K562 (cell line): ENCODE data around the gene ITPRIPL2. TPM values are rescaled to one million over a fixed set of nuclear protein-coding genes. Genes with fewer than 3 reads are reported as not detected.

Experiments
- JUND ChIP-seq, 2 experiments: IDR thresholded peaks; 2 replicates in 1 of 2; 3 replicates in 1 of 2; pipeline ENCODE4 v1.6.1; 2011; ENCODE audit warnings: borderline replicate concordance in 2 of 2, low read depth in 2 of 2, low read length in 2 of 2, improper control_type of control experiment in 1 of 2, missing biosample characterization in 1 of 2, missing genetic modification characterization in 1 of 2, missing genetic modification reagents in 1 of 2
- RAD21 ChIP-seq, 2 experiments: fragments of 250-450 bp in 1 of 2; fragments of 450-650 bp in 1 of 2; sonication (Bioruptor Pico) in 1 of 2; formaldehyde crosslinking in 1 of 2; IDR thresholded peaks in 1 of 2; conservative IDR thresholded peaks in 1 of 2; 2 replicates each; pipeline versions ENCODE4 v1.4.0 to v1.8.0; 2020 to 2022; ENCODE audit warnings: mild to moderate bottlenecking in 2 of 2, moderate library complexity in 1 of 2
- RB1 ChIP-seq: fragments of 450-650 bp; IDR thresholded peaks from 2 replicates; pipeline ENCODE4 v1.6.1; 2017; ENCODE audit warnings: low read depth, mild to moderate bottlenecking
- SMC3 ChIP-seq: conservative IDR thresholded peaks from 2 replicates; pipeline ENCODE4 v1.6.1; 2011; ENCODE audit warnings: low read depth, low read length, improper control_type of control experiment; ENCODE audit not compliant: insufficient read depth
- ZNF140 ChIP-seq: fragments of 250-450 bp; sonication (Bioruptor Pico); IDR thresholded peaks from 2 replicates; pipeline ENCODE4 v1.8.0; 2021; ENCODE audit warnings: moderate library complexity, mild to moderate bottlenecking, inconsistent platforms
- ZNF3 ChIP-seq: fragments of 250-450 bp; sonication (Bioruptor Pico); IDR thresholded peaks from 2 replicates; pipeline ENCODE4 v1.5.0; 2021; ENCODE audit warnings: mild to moderate bottlenecking, moderate library complexity
- polyA plus RNA-seq, 8 experiments: library from polyadenylated mRNA; depleted of rRNA in 4 of 8; stranded (reverse) in 5 of 8; unstranded in 3 of 8; fragments of >200 nt; fragmentation: Nextera tagmentation in 2 of 8; fragmentation: Illumina TruSeq in 1 of 8; extraction: Ambion mirVana in 2 of 8; extraction: Trizol in 1 of 8; gene quantifications; 2 replicates each; pipeline versions ENCODE4 v1.2.1 to v1.2.3, GENCODE V29; 2011 to 2014; ENCODE audit warnings: inconsistent platforms in 1 of 8, missing spikeins in 1 of 8
- total RNA-seq, 7 experiments: library from RNA; depleted of rRNA in 6 of 7; stranded (reverse); fragments of >200 nt in 6 of 7; fragmentation: Illumina TruSeq in 2 of 7; extraction: Trizol in 2 of 7; gene quantifications; 2 replicates each; pipeline versions ENCODE4 v1.2.1 to v1.2.3, GENCODE V29; 2011 to 2021; ENCODE audit warnings: low replicate concordance in 1 of 7
- TF ChIP-seq, protein P1 (sequence below), 2 experiments: fragments of 450-650 bp; formaldehyde crosslinking in 1 of 2; IDR thresholded peaks; 2 replicates each; pipeline versions ENCODE4 v1.4.0 to v1.6.1; 2014 to 2020; ENCODE audit warnings: mild to moderate bottlenecking in 2 of 2, borderline replicate concordance in 1 of 2, low read depth in 1 of 2
- TF ChIP-seq, protein P2 (sequence below): IDR thresholded peaks from 2 replicates; pipeline ENCODE4 v1.6.1; 2011; ENCODE audit warnings: borderline replicate concordance, low read depth, mild to moderate bottlenecking, moderate library complexity, low read length; ENCODE audit not compliant: insufficient read depth, poor library complexity, severe bottlenecking

The ITPRIPL2 gene
- total and polyA plus RNA-seq, 9 of the 15 experiments (the other 6 are each of a cell fraction or from before 2014, with no cell fraction given), result 0.04 to 2.2 (median 0.58) TPM

DNA sequence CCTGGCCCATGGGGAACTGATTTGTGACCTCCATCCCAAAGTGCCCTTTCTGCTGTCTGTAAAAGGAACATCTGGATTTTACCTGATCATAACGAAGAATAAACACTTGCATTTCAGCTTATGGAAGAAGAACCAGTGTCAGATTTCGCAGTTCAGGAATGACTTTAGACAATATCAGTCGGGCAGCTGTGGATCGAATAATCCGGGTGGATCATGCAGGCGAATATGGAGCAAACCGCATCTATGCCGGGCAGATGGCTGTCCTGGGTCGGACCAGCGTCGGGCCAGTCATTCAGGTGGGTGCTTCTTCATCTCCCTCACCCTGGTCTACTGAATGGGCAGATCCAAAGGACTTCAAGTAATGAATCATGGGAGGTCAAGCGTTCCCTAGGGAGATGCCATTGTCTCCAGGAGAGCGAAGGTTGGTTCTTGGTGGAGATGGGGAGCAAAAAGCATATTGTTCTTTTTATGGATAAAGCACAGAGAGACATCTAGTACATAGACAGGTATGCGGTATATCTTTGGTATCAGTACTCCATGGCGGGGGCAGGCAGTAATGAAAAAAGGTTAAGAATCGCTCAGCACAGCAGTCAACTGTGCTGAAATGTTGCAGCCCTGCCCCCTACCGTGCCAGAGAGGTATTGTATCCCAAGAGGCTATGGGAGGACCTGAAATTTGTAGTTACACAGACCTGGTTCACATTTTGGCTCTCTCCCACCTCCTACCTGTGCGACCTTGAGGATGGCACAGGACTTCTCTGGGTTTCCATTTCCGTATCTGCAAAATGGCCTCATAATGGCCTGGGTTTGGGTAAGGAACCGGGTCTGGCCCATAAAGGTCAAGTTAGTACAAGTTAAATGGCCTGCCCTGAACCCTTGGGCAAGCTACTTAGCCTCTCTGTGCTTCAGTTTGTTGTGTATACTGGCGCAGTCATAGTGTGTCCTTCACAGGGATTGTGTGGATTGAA, 41.7 kb upstream of the ITPRIPL2 start (continued):
- TF ChIP-seq, protein P1, sequence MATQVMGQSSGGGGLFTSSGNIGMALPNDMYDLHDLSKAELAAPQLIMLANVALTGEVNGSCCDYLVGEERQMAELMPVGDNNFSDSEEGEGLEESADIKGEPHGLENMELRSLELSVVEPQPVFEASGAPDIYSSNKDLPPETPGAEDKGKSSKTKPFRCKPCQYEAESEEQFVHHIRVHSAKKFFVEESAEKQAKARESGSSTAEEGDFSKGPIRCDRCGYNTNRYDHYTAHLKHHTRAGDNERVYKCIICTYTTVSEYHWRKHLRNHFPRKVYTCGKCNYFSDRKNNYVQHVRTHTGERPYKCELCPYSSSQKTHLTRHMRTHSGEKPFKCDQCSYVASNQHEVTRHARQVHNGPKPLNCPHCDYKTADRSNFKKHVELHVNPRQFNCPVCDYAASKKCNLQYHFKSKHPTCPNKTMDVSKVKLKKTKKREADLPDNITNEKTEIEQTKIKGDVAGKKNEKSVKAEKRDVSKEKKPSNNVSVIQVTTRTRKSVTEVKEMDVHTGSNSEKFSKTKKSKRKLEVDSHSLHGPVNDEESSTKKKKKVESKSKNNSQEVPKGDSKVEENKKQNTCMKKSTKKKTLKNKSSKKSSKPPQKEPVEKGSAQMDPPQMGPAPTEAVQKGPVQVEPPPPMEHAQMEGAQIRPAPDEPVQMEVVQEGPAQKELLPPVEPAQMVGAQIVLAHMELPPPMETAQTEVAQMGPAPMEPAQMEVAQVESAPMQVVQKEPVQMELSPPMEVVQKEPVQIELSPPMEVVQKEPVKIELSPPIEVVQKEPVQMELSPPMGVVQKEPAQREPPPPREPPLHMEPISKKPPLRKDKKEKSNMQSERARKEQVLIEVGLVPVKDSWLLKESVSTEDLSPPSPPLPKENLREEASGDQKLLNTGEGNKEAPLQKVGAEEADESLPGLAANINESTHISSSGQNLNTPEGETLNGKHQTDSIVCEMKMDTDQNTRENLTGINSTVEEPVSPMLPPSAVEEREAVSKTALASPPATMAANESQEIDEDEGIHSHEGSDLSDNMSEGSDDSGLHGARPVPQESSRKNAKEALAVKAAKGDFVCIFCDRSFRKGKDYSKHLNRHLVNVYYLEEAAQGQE (IDR thresholded peaks at IDR 0.05; ENCODE audit: borderline replicate concordance), result peak; percentile 69; the same call in 1 of the 2 replicates
- TF ChIP-seq, protein P1 (CRISPR knock-in tag; IDR thresholded peaks at IDR 0.05; ENCODE audit: low read depth), result no peak
- TF ChIP-seq RAD21 (CRISPR knock-in tag; conservative IDR thresholded peaks at IDR 0.05 in 1 of 2, IDR thresholded peaks at IDR 0.05 in 1 of 2), result peak; percentile 43 to 80
- no peak for TF ChIP-seq ZNF3 (CRISPR knock-in tag)
- TF ChIP-seq, protein P2, sequence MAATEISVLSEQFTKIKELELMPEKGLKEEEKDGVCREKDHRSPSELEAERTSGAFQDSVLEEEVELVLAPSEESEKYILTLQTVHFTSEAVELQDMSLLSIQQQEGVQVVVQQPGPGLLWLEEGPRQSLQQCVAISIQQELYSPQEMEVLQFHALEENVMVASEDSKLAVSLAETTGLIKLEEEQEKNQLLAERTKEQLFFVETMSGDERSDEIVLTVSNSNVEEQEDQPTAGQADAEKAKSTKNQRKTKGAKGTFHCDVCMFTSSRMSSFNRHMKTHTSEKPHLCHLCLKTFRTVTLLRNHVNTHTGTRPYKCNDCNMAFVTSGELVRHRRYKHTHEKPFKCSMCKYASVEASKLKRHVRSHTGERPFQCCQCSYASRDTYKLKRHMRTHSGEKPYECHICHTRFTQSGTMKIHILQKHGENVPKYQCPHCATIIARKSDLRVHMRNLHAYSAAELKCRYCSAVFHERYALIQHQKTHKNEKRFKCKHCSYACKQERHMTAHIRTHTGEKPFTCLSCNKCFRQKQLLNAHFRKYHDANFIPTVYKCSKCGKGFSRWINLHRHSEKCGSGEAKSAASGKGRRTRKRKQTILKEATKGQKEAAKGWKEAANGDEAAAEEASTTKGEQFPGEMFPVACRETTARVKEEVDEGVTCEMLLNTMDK, result peak; percentile 75
- peak; percentile 19; the same call in 1 of the 2 replicates for TF ChIP-seq RB1
- TF ChIP-seq SMC3, result peak; percentile 43; the same call in 1 of the 2 replicates
- TF ChIP-seq ZNF140 (CRISPR knock-in tag), result no peak
- 0 out of 2 replicates have a peak, but pooled peaks have one; percentile 20 for TF ChIP-seq JUND (IDR thresholded peaks at IDR 0.05; ENCODE audit: borderline replicate concordance, low read depth, low read length)
- no peak for TF ChIP-seq JUND (tag; IDR thresholded peaks at IDR 0.05; ENCODE audit: borderline replicate concordance, low read depth, low read length)
